MG63 (cell line): ENCODE results near the gene BRCA1. TPM values are rescaled to one million over a fixed set of nuclear protein-coding genes. Genes with fewer than 3 reads are reported as not detected.
A peak's percentile ranks its signal among the peaks of the same experiment; 100 is the strongest.

Source experiments
- DNase-seq: peaks from one replicate; pipeline ENCODE4 v3.0.0-alpha.2; 2020
- H3K27me3 ChIP-seq: fragments of 250-450 bp; sonication (Bioruptor Pico); 2 replicates; pipeline ENCODE4 v1.5.1; 2020; ENCODE audit warnings: mild to moderate bottlenecking, moderate library complexity
- H3K36me3 ChIP-seq: fragments of 250-450 bp; sonication (Bioruptor Pico); 2 replicates; pipeline ENCODE4 v1.5.1; 2020; ENCODE audit warnings: mild to moderate bottlenecking, moderate library complexity
- H3K4me3 ChIP-seq: fragments of 250-450 bp; sonication (Bioruptor Pico); 2 replicates; pipeline ENCODE4 v1.5.1; 2020; ENCODE audit warnings: mild to moderate bottlenecking, moderate library complexity
- H3K9me3 ChIP-seq: fragments of 250-450 bp; sonication (Bioruptor Pico); 2 replicates; pipeline ENCODE4 v1.5.1; 2020; ENCODE audit warnings: mild to moderate bottlenecking, moderate library complexity
- total RNA-seq: library from RNA; depleted of rRNA; stranded (reverse); fragments of >200 nt; shearing (Covaris generic); gene quantifications from 2 replicates; pipeline ENCODE4 v1.2.3, GENCODE V29; 2014; ENCODE audit warnings: low replicate concordance

The BRCA1 gene
- total RNA-seq, 1 experiment from 2014 or later: 30.8 TPM

DNA sequence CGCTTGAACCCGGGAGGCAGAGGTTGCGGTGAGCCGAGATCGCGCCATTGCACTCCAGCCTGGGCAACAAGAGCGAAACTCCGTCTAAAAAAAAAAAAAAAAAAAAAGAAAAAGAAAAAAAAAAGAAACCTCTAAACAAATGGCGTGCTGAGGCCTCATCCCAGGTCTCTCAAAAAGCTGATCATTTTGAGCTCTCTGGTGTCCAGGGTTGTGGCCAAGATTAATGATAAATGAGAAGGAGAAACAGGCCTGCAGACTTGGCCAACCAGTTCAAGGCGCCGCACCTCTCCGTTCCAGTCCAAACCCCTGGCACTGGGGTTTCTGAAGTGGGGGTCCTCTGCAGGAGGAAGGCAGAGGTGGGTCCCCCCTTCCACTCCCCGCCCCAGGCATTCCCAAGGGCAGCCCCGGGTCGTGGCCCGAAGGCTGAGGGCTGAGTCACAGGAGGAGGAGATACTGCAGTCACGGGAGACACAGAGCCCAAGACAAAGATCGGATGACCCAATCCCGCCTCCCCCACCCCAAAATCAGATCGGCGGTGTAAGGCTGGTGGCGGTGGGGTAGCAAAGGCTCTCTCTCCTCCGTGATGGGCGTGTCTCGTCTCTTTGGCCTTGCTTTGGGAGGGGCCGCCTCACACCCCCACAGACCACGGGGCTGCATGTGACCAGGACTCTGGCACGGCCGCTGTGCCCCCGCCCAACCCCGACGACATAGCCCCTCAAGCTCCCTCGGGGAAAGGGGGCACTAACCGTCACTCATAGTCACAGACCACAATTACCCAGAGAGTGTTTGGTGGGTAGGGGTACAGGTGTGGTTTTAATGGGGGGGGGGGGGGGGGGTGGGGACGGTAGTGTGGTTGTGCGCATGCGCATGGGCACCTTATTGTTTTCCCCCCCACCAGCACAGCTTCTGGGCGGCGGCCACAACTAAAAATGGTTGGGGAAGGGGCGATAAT, 104.1 kb downstream of the BRCA1 start:
- H3K9me3 ChIP-seq: no peaks in the 10 kb centered on the region
- no peaks in the 10 kb centered on the region for H3K27me3 ChIP-seq
- peak overlapping the region; percentile 95 for H3K4me3 ChIP-seq
- H3K36me3 ChIP-seq: peaks cover 40% of the 10 kb centered on the region
- peak; percentile 95 for DNase-seq

DNA sequence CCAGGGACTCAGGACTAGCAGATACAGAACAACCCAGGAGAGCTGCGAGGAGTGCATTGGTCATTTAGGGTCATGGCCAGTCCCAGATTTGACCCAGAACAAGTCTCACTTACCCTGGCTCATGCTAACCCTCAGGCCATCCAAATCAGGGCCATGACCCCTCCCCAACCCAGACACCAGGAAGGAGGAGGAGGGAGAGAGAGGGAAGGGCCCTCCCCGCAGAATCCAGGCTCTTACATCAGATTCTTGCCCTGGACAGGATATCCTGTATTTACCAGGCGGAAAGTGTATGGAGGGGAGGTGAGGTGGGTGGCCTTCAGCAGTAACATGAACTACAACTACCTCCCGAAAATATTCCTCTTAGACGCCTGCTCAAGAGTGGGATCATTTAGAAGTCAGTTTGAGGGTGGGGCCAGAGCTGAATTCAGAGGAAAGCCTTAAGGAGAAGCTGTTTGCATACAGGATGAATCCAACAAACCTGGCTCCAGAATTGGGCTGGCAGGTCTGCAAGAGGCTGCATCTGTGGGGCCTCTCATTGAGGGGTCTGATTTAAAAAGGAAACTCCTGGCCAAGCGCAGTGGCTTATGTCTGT, 105.0 kb downstream of the BRCA1 start:
- Histone ChIP-seq H3K4me3 (no peak overlapping the region; the same call in 1 of the 2 replicates), H3K27me3 (no peaks in the 10 kb centered on the region), H3K9me3 (no peaks in the 10 kb centered on the region), H3K36me3 (peaks cover 50% of the 10 kb centered on the region)
- DNase-seq: no peak

DNA sequence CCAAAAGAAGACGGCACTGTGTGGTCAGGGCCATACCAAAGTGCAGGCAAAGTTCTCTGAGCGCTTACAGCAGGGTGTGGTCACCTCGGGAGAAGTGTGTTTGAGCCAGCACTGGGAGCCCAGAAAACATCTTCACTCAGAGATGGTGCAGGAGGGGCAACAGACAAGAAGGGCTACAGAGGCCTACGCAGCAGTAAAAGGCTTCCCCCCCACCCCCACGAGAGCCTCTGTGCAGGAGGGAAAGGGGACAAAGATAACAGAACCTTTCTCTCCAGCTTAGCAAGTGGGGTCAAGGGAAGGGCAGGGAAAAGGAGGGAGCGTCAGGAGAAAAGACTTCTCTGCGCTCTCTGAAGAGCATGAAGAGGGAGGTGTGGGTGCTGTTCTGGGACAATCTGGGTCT, 105.7 kb downstream of the BRCA1 start:
- H3K4me3 ChIP-seq: no peak overlapping the region
- H3K9me3 ChIP-seq: no peaks in the 10 kb centered on the region
- peaks cover 55% of the 10 kb centered on the region for H3K36me3 ChIP-seq
- H3K27me3 ChIP-seq: no peaks in the 10 kb centered on the region
- DNase-seq: no peak

DNA sequence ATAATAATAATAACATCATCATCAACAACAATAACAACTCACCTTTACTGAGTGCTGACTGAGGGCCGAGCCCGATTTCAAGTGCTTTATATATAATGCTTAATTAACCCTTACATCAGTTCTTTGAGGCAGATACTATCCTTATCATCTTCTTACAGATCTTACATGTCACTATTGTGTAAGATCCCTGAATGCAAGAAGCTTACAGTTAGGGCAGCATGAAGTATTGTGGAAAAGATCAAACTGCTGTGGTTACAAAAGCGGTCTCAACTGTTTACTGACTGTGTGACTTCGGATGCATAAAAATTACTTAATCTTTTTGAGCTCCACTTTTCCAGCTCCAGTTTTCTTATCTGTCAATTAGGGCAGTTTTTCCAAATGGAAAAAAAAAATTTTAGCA, 106.2 kb downstream of the BRCA1 start:
- Histone ChIP-seq H3K9me3 (no peaks in the 10 kb centered on the region), H3K36me3 (peaks cover 60% of the 10 kb centered on the region), H3K4me3 (no peak overlapping the region), H3K27me3 (no peaks in the 10 kb centered on the region)
- DNase-seq: no peak

DNA sequence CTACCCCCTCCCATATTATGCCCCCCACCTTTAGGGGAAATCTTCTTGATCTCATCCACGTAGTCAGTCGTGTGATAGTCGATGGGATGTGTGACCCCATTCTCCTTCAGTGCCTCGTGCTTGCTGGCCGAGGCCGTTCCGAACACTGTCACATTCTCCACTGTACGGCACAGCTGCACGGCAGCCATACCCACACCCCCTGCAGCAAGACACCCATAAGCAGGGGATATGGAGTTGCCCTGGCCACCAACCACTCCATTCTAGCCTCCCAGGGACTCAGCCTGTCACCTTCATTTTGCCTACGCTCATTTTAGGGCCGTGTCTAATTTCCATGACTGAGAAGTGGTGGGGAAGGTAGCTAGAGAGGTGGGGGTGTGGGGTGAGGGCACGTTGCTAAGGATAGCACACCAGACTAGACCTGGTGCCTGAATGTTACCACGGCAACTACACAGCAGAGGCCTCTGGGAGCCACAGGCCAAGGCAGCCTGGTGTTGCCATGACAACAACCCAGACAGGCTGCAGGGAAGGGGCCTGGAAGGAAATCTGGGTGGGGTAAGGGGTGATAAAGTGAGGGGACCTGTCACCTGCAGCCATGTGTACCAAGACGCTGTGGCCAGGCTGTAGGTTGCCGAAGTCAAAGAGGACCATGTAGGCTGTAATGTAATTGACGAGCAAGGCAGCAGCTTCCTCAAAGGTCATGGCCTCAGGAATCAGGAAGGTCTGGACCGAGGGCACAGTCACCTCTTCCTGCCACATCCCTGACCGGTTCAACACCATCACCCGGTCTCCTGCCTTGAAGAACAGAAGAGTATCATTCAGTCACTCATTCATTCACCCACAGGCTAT, 106.9 kb downstream of the BRCA1 start:
- Histone ChIP-seq H3K9me3 (no peaks in the 10 kb centered on the region), H3K27me3 (no peaks in the 10 kb centered on the region), H3K36me3 (peaks cover 60% of the 10 kb centered on the region), H3K4me3 (no peak overlapping the region)
- DNase-seq: no peak

DNA sequence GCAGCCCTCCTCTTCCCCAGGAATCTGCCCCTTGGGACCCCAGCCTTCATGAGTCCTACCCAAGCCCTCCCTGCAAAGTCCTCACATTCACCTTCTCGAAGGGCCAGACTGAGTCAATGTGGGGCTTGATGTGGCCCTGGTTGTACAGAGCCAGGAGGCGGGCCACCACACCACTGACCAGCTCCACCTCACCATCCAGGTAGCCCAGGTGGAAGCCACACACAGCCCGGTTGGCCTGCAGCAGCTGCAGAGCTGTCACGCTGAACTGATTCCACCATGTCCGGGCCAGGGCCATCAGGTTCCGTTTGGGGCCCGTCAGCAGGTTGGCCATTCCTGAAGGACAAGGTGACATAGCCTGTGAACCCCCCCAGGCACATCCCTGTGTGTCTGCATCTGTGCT, 108.9 kb downstream of the BRCA1 start:
- no peak for DNase-seq
- peaks cover 60% of the 10 kb centered on the region for H3K36me3 ChIP-seq

DNA sequence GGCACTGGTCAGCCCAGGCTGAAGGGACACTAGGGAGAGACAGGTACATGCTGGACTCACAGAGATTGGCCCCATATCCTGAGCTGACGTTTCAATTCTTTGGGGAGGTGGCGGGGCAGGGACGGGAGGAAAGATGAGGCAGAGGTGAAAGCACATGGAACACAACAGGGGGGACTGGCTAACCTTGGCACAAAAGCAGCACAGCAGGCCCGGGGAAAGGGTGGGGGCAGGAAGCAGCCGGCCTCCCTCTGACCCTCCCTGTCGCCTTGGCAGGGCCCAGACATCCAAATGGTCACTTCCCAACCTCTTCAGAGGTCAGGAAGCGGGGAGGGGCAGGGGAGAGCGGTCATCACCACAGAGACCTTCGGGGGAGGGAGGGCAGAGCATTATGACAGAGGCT, 109.6 kb downstream of the BRCA1 start:
- Histone ChIP-seq H3K27me3 (no peaks in the 10 kb centered on the region), H3K4me3 (no peak overlapping the region), H3K9me3 (no peaks in the 10 kb centered on the region), H3K36me3 (peaks cover 59% of the 10 kb centered on the region)
- peak; percentile 44 for DNase-seq

More for the DNA sequence above, 108.9 kb downstream of the BRCA1 start:
- no peaks in the 10 kb centered on the region for H3K27me3 ChIP-seq
- H3K4me3 ChIP-seq: no peak overlapping the region
- H3K9me3 ChIP-seq: no peaks in the 10 kb centered on the region

DNA sequence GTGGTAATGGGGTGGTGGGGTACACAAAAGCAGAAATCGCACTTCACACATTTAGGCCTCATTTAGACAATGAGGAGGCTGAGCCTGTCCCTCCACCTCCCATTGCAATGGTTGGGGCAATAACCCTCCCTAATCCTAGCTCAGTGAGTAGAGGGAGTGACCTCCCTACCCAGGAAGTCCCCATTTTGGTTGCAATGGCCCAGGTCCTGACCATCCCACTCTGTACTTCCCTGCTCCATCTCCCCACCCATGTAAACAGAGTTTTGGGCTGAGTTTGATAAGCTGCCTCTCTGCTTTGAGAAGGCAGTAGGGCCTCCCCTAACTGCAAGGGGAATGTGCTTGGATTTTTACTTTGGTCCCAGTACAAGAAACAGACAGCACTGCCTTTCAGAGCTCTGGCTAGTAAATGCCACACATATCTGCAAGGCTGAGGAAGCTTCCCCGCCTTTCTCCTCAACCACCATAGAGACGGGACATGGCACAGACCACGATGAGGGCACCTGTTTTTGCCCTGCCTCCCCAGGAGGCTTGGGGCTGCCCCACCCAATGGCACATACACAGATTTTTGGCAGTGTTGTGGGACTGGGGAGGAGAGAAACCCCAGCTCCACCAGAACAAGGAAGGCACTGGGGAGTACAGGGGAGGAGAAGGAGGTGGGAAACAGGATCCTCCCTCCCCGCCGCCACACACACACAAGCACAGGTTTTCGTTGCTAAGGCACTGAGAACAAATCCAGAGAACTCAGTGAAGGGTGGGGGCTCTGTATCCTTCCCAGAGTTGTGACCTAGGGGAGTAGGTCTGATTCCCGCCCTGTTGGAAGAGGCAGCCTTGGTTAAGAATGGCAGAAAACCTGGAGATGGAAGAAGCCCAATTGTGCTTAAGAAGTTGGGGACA, 110.3 kb downstream of the BRCA1 start:
- no peak for DNase-seq
- Histone ChIP-seq H3K36me3 (peaks cover 52% of the 10 kb centered on the region), H3K9me3 (no peaks in the 10 kb centered on the region), H3K4me3 (no peak overlapping the region), H3K27me3 (no peaks in the 10 kb centered on the region)

DNA sequence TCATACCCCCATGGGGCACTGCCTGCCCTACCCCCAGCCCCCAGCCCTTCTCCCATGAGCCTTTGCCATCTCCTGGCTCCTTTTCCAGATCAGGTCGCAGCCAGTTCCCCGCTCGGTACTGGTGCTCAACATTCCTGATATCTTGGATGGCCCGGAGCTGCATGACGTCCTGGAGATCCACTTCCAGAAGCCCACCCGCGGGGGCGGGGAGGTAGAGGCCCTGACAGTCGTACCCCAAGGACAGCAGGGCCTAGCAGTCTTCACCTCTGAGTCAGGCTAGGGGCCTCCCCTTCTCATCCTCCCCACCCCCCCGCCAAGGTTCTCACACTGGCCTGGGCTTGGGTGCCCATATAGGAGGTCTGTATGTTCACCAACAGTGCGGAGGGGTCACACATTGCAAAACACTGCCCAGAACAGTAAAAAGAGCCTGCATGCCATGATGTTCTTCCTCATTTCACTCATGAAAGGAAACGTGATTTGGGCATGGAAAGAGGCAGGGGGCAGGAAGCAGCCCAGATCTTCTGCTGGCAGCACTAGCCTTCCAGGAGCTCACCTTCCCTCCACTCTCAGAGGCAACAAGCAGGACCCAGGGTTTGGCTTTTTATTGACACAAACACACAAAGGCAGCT, 111.0 kb downstream of the BRCA1 start:
- no peaks in the 10 kb centered on the region for H3K27me3 ChIP-seq

DNA sequence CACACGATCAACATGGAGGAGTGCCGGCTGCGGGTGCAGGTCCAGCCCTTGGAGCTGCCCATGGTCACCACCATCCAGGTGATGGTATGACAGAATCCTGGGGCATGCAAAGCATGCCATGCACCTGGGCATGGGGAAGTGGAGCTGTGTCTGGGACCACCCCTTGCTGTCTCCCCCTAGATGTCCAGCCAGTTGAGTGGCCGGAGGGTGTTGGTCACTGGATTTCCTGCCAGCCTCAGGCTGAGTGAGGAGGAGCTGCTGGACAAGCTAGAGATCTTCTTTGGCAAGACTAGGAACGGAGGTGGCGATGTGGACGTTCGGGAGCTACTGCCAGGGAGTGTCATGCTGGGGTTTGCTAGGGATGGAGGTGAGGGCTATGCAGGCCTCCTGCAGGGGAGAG, 111.9 kb downstream of the BRCA1 start:
- DNase-seq: no peak
- H3K4me3 ChIP-seq: no peak overlapping the region
- H3K9me3 ChIP-seq: no peaks in the 10 kb centered on the region
- no peaks in the 10 kb centered on the region for H3K27me3 ChIP-seq
- H3K36me3 ChIP-seq: peaks cover 37% of the 10 kb centered on the region

More for the DNA sequence above, 111.0 kb downstream of the BRCA1 start:
- DNase-seq: no peak
- Histone ChIP-seq H3K9me3 (no peaks in the 10 kb centered on the region), H3K4me3 (no peak overlapping the region), H3K36me3 (peaks cover 46% of the 10 kb centered on the region)

DNA sequence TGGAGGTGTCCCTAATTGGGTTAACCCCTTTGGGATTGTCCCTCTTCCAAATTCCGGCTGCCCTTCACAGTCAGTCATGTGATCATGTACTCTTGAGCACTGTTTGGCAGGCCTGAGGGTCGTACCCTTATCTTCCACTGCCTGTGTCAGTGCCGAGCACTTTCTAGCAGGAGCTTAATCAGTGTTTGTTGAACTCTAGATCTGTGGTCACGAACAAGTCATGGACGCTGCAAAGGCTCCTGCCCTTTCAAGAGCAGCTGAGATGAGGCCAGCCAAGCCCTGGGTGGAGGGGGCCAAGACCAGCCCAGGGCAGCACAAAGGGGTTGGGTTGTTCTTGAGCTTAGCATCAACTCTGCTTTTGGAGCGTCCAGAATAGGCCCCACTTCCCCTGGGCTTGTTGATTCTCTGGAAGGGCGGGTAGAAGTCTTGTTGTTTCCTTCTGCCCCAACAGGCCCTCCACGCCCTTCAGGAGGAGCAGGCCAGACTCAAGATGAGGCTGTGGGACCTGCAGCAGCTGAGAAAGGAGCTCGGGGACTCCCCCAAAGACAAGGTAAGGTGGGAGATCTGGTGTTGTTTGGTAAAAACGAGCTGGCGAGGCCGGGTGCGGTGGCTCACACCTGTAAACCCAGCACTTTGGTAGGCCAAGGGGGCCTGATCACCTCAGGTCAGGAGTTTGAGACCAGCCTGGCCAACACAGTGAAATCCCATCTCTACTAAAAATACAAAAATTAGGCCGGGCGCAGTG, 113.3 kb downstream of the BRCA1 start:
- no peaks in the 10 kb centered on the region for H3K9me3 ChIP-seq
- H3K4me3 ChIP-seq: no peak overlapping the region
- H3K27me3 ChIP-seq: no peaks in the 10 kb centered on the region
- DNase-seq: no peak
- H3K36me3 ChIP-seq: peaks cover 27% of the 10 kb centered on the region

DNA sequence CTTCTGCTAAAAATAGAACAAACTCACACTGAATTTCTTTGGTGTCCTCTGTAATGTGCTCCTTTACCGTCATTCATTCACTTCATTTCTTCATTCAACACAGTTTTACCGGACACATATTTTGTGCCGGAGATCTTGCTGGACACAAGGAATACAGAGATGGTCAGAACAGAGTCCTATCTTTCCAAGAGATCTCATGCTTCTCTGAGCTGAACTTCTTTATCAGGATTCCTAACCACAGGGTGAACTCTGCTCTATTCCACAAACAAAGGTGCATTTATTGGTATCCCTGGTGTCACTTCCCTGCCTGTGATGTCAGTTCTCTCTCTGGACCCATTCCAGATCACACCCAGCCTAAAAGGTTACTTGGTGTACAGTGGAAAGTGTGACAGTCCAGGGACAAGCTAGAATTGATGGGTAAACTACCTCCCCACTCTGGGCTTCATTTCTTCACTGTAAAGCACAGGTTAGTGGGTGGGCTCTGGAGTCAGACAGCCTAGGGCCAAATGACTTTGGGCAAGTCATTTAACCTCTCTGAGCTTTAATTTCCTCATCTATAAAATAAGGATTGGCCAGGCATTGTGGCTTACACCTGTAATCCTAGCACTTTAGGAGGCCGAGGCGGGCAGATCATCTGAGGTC, 114.4 kb downstream of the BRCA1 start:
- Histone ChIP-seq H3K36me3 (peaks cover 20% of the 10 kb centered on the region), H3K27me3 (no peaks in the 10 kb centered on the region), H3K4me3 (no peak overlapping the region), H3K9me3 (no peaks in the 10 kb centered on the region)
- no peak for DNase-seq

DNA sequence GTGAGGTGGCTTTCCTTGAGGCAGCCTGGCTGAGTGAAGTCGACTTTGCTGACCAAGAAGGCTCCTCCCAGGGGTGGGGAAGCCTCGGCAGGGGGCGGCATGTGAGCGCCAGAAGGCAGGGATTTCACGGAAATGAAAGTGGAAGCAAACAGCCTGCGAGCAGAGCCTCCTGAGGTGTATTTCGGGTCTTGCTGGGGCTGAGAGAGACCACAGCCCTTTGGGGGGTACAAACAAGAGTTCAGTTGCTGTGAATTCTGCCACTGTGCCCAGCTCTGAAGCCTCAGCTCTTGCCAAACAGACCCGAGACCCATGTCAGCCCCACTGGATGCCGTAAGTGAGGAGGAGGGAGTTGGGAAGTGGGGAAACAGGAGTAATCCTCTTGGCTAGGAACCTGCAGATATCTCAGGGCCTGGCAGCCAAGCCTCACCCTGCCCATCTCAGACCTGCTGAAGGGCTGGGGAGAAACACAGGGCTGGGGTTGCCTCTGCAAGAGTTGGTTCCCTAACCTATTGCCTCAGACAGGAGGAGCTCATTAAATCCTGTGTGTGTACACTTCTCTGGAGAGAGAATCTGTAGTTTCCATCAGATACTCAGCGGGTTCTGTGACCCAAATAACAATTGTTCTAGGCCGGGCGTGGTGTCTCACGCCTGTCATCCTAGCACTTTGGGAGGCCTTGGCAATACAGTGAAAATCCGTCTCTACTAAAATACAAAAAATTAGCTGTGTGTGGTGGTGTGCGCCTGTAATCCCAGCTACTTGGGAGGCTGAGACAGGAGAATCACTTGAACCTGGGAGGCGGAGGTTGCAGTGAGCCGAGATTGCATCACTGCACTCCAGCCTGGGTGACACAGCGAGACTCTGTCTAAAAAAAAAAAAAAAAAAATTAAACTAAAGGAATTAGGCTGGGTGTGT, 118.3 kb downstream of the BRCA1 start, which contains the start of gene IFI35:
IFI35 (plus strand) TSS at position 146 of the 913 bp plus-strand sequence; CDS start at position 310, 164 bp downstream.
- Histone ChIP-seq H3K27me3 (no peaks in the 10 kb centered on the region), H3K4me3 (peak within 1 kb of the TSS; percentile 66), H3K9me3 (no peaks in the 10 kb centered on the region), H3K36me3 (peaks cover 33% of the 10 kb centered on the region)
- DNase-seq: peak; percentile 90
